Loucy (cell line): Measurements from ENCODE around the gene MARCHF11.

Experiments
- H2AFZ ChIP-seq: fragments of 200-600 bp; sonication (generic); 2 replicates; pipeline ENCODE4 v1.6.0; 2016; ENCODE audit warnings: antibody characterized with exemption, mild to moderate bottlenecking, low read length, moderate library complexity
- H3F3A ChIP-seq: fragments of 200-600 bp; 2 replicates; pipeline ENCODE4 v1.6.0; 2016; ENCODE audit warnings: antibody characterized with exemption, low read depth, mild to moderate bottlenecking
- H3K27me3 ChIP-seq: fragments of 200-600 bp; sonication (generic); 2 replicates; pipeline ENCODE4 v1.6.1; 2014; ENCODE audit warnings: low read length, mild to moderate bottlenecking; ENCODE audit not compliant: insufficient read depth, poor library complexity, severe bottlenecking
- H3K36me3 ChIP-seq: fragments of 200-600 bp; sonication (generic); 2 replicates; pipeline ENCODE4 v1.6.1; 2016; ENCODE audit warnings: low read length; ENCODE audit not compliant: insufficient read depth
- H3K4me1 ChIP-seq: fragments of 200-600 bp; sonication (generic); 2 replicates; pipeline ENCODE4 v1.5.1; 2014; ENCODE audit warnings: low read length, mild to moderate bottlenecking; ENCODE audit not compliant: insufficient read depth, poor library complexity, severe bottlenecking
- H3K4me2 ChIP-seq: fragments of 200-600 bp; sonication (generic); 2 replicates; pipeline ENCODE4 v1.6.0; 2014; ENCODE audit warnings: antibody characterized with exemption, low read length, low read depth, mild to moderate bottlenecking; ENCODE audit not compliant: poor library complexity, severe bottlenecking
- H3K4me3 ChIP-seq: fragments of 200-600 bp; sonication (generic); 2 replicates; pipeline ENCODE4 v1.5.1; 2014; ENCODE audit warnings: low read length, mild to moderate bottlenecking, mixed read lengths; ENCODE audit not compliant: poor library complexity, severe bottlenecking
- H3K79me2 ChIP-seq: fragments of 200-600 bp; sonication (generic); 2 replicates; pipeline ENCODE4 v1.6.1; 2014; ENCODE audit warnings: low read length; ENCODE audit not compliant: insufficient read depth
- H3K9ac ChIP-seq: fragments of 200-600 bp; sonication (generic); 2 replicates; pipeline ENCODE4 v1.6.0; 2014; ENCODE audit warnings: mild to moderate bottlenecking, low read depth, low read length, moderate library complexity; ENCODE audit not compliant: poor library complexity, severe bottlenecking
- H3K9me2 ChIP-seq: fragments of 200-600 bp; sonication (generic); replicated peaks from 2 replicates; pipeline ENCODE4 v1.6.1; 2016; ENCODE audit warnings: low read depth, low read length, mixed read lengths
- H3K9me3 ChIP-seq: fragments of 200-600 bp; sonication (generic); 2 replicates; pipeline ENCODE4 v1.6.1; 2014; ENCODE audit warnings: mild to moderate bottlenecking, antibody characterized with exemption, low read length, low read depth; ENCODE audit not compliant: insufficient read depth
- H4K20me1 ChIP-seq: fragments of 200-600 bp; sonication (generic); 2 replicates; pipeline ENCODE4 v1.6.0; 2014; ENCODE audit warnings: antibody characterized with exemption, low read length, mild to moderate bottlenecking; ENCODE audit not compliant: insufficient read depth, poor library complexity, severe bottlenecking
- CTCF ChIP-seq: fragments of 200-600 bp; sonication (generic); conservative IDR thresholded peaks from 2 replicates; pipeline ENCODE4 v1.5.1; 2014; ENCODE audit warnings: mild to moderate bottlenecking, antibody characterized with exemption, low read length
- EZH2phosphoT487 ChIP-seq: fragments of 200-600 bp; IDR thresholded peaks from 2 replicates; pipeline ENCODE4 v1.6.1; 2018; ENCODE audit warnings: antibody characterized with exemption, mild to moderate bottlenecking, moderate library complexity, borderline replicate concordance

Gene MARCHF11

GRCh38 chr5:16076657-16077056 is 102.9 kb downstream of the MARCHF11 start:
- H3K9ac ChIP-seq, result no peak overlapping the region
- no peaks in the 10 kb centered on the region for H3K79me2 ChIP-seq
- no peak overlapping the region for H3K4me2 ChIP-seq
- H3F3A ChIP-seq, result no peaks in the 10 kb centered on the region
- no peaks in the 10 kb centered on the region; the same call in 1 of the 2 replicates for H3K9me3 ChIP-seq
- no peaks in the 10 kb centered on the region for H3K9me2 ChIP-seq
- H3K36me3 ChIP-seq, result no peaks in the 10 kb centered on the region
- no peak overlapping the region for H2AFZ ChIP-seq
- H3K4me1 ChIP-seq, result no peaks in the 10 kb centered on the region
- no peaks in the 10 kb centered on the region for H4K20me1 ChIP-seq
- H3K4me3 ChIP-seq, result no peak overlapping the region
- H3K27me3 ChIP-seq, result no peaks in the 10 kb centered on the region
- TF ChIP-seq CTCF (no peak), EZH2phosphoT487 (no peak)

GRCh38 chr5:16074358-16074757 is 105.2 kb downstream of the MARCHF11 start:
- Histone ChIP-seq H3K4me1 (no peaks in the 10 kb centered on the region), H3K36me3 (no peaks in the 10 kb centered on the region), H3K9ac (no peak overlapping the region), H3K9me3 (no peaks in the 10 kb centered on the region; the same call in 1 of the 2 replicates), H3K4me3 (no peak overlapping the region), H3K4me2 (no peak overlapping the region), H3K27me3 (no peaks in the 10 kb centered on the region), H3K9me2 (no peaks in the 10 kb centered on the region), H4K20me1 (no peaks in the 10 kb centered on the region), H3F3A (no peaks in the 10 kb centered on the region), H2AFZ (no peak overlapping the region), H3K79me2 (no peaks in the 10 kb centered on the region)
- TF ChIP-seq EZH2phosphoT487, result no peak
- TF ChIP-seq CTCF, result no peak

GRCh38 chr5:16072616-16073015 is 107.0 kb downstream of the MARCHF11 start:
- H3K9me2 ChIP-seq, result no peaks in the 10 kb centered on the region
- no peaks in the 10 kb centered on the region for H3K36me3 ChIP-seq
- H3K4me1 ChIP-seq, result no peaks in the 10 kb centered on the region
- no peaks in the 10 kb centered on the region for H3F3A ChIP-seq
- H3K27me3 ChIP-seq, result no peaks in the 10 kb centered on the region
- H3K4me2 ChIP-seq, result no peak overlapping the region
- H3K4me3 ChIP-seq, result no peak overlapping the region
- no peak overlapping the region for H2AFZ ChIP-seq
- H3K9me3 ChIP-seq, result peaks cover 4% of the 10 kb centered on the region; the same call in 1 of the 2 replicates
- no peaks in the 10 kb centered on the region for H4K20me1 ChIP-seq
- no peaks in the 10 kb centered on the region for H3K79me2 ChIP-seq
- no peak for TF ChIP-seq CTCF
- no peak for TF ChIP-seq EZH2phosphoT487
- H3K9ac ChIP-seq, result no peak overlapping the region
